ENCODE measurements around the gene ATP11B. TPM values are rescaled to one million over a fixed set of nuclear protein-coding genes. Genes with fewer than 3 reads are reported as not detected.

The ATP11B gene
- total RNA-seq, 1 donor from 2014 or later: 73.2 TPM

GRCh38 chr3:182800508-182800907 is 7.2 kb downstream of the ATP11B start:
- H3K9me3 Mint-ChIP-seq (ENCODE audit: low read depth): no peaks in the 10 kb centered on the region
- H3K36me3 Mint-ChIP-seq (ENCODE audit: low read depth): no peaks in the 10 kb centered on the region
- H3K27me3 Mint-ChIP-seq (ENCODE audit: low read depth): no peaks in the 10 kb centered on the region
- peaks cover 41% of the 10 kb centered on the region for H3K4me1 Mint-ChIP-seq (ENCODE audit: low read depth)
- no peak overlapping the region for H3K27ac Mint-ChIP-seq (ENCODE audit: unreplicated experiment)
- no peak overlapping the region for H3K4me3 Mint-ChIP-seq (ENCODE audit: unreplicated experiment)
- DNase-seq (ENCODE audit: low spot score): no peak
- no peak for TF ChIP-seq CTCF (IDR thresholded peaks at IDR 0.05)

GRCh38 chr3:182802413-182803390 is 9.4 kb downstream of the ATP11B start:
- H3K27ac Mint-ChIP-seq (ENCODE audit: unreplicated experiment): no peak overlapping the region
- no peak overlapping the region for H3K4me3 Mint-ChIP-seq (ENCODE audit: unreplicated experiment)
- H3K27me3 Mint-ChIP-seq (ENCODE audit: low read depth): no peaks in the 10 kb centered on the region
- no peak for DNase-seq (ENCODE audit: low spot score)
- TF ChIP-seq CTCF (IDR thresholded peaks at IDR 0.05): no peak
- peaks cover 26% of the 10 kb centered on the region for H3K4me1 Mint-ChIP-seq (ENCODE audit: low read depth)
- H3K36me3 Mint-ChIP-seq (ENCODE audit: low read depth): no peaks in the 10 kb centered on the region
- no peaks in the 10 kb centered on the region for H3K9me3 Mint-ChIP-seq (ENCODE audit: low read depth)

DNA sequence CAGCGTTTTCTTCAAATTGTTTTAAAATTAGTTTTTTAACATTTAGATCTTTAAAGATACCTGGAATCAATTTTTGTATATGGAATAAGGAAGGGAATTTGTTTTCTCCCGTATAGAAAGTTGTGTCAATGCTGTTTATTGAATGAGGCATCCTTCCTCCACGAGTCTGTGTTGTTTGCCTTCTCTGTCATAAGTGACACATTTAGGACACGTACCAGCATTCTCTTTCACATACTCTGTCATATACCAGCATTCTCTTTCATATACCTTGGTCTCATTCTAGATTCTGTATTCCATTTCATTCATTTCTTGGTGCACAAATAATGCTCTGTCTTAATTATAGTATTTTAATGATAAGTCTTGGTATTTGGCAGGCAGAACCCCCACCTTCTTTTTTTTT is 10.3 kb downstream of the ATP11B start:
- Mint-ChIP-seq H3K36me3 (ENCODE audit: low read depth) (no peaks in the 10 kb centered on the region), H3K9me3 (ENCODE audit: low read depth) (no peaks in the 10 kb centered on the region), H3K4me3 (ENCODE audit: unreplicated experiment) (no peak overlapping the region), H3K27ac (ENCODE audit: unreplicated experiment) (no peak overlapping the region), H3K27me3 (ENCODE audit: low read depth) (no peaks in the 10 kb centered on the region), H3K4me1 (ENCODE audit: low read depth) (peaks cover 27% of the 10 kb centered on the region)
- TF ChIP-seq CTCF (IDR thresholded peaks at IDR 0.05): no peak
- DNase-seq (ENCODE audit: low spot score): no peak

- no peak for DNase-seq (ENCODE audit: low spot score)
- no peaks in the 10 kb centered on the region for H3K9me3 Mint-ChIP-seq (ENCODE audit: low read depth)
- TF ChIP-seq CTCF (IDR thresholded peaks at IDR 0.05): no peak
- H3K27me3 Mint-ChIP-seq (ENCODE audit: low read depth): no peaks in the 10 kb centered on the region
- H3K36me3 Mint-ChIP-seq (ENCODE audit: low read depth): peaks cover 2% of the 10 kb centered on the region
- no peak overlapping the region for H3K27ac Mint-ChIP-seq (ENCODE audit: unreplicated experiment)
- H3K4me1 Mint-ChIP-seq (ENCODE audit: low read depth): peaks cover 41% of the 10 kb centered on the region
- H3K4me3 Mint-ChIP-seq (ENCODE audit: unreplicated experiment): no peak overlapping the region
These were observed 13.8 kb downstream of the ATP11B start for GRCh38 chr3:182807061-182807460.

DNA sequence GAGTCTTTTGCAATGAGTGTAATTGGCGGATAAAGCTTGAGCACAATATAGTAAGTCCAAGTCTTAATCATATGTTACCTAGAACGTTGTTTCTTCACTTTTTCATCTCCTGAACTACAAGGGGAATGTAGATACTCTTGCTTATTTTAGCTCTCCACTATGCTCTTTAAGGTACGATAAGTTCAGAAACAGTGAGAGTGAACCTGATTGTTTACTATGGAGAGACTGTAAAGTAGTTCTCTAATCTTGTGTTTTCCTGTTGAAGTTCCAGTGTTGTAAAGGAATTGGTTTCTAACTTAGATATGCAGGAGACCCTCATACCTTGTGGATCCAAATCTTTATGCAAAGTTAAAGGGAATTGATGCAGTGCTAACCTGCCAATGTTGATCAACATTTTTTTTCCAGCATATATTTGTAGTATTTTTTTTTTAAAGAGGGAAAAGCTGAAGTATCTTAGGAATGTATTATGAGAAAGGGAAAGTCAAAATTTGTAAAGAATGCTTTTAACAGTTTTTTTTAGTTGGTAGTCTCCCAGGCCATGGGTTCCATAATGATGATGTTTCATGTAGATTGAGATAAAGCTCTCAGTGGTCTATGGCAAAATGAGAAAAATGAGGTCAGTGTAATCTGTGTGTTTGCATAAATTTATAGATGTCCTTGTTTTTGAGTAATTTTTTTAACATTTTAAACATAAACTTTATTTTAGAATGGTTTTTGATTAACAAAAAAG is 14.9 kb downstream of the ATP11B start:
- Mint-ChIP-seq H3K4me1 (ENCODE audit: low read depth) (peaks cover 32% of the 10 kb centered on the region), H3K4me3 (ENCODE audit: unreplicated experiment) (no peak overlapping the region), H3K9me3 (ENCODE audit: low read depth) (no peaks in the 10 kb centered on the region), H3K27ac (ENCODE audit: unreplicated experiment) (no peak overlapping the region), H3K27me3 (ENCODE audit: low read depth) (no peaks in the 10 kb centered on the region), H3K36me3 (ENCODE audit: low read depth) (peaks cover 2% of the 10 kb centered on the region)
- TF ChIP-seq CTCF (IDR thresholded peaks at IDR 0.05): no peak
- no peak for DNase-seq (ENCODE audit: low spot score)
